GM20000 (cell line): ENCODE results near the gene EHBP1.
"Not testable (repeated sequence)": the region's sequence is repeated elsewhere in the genome, so short reads cannot be mapped to it uniquely, and the experiment has no call there.

Experiments used
- DNase-seq: peaks from one replicate; pipeline ENCODE4 v3.0.0; 2012; ENCODE audit warnings: low spot score
- TF ChIP-seq, protein P1 (sequence below): IDR thresholded peaks from 2 replicates; pipeline ENCODE4 v1.5.1; 2012; ENCODE audit warnings: mild to moderate bottlenecking, control low read depth; ENCODE audit errors: extremely low read depth, missing control alignments

EHBP1 gene

DNA sequence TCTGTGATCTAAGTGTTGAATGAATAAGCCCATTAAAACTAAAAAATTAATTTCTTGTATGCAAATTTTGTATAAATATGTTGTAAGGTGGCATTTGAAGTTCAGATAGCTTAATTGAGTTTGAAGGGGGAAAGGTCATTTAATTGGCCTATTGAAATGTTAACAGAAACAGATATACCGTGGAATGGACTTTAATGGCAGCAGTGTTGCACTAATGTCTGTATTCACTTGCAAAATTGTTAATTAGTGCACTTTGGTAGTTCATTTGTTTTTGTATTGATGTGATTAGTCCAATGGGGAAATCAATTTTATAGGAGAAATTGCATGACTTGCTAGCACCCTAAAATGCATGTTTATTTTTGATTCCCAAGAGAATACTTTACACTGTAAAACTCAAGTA lies 303.3 kb downstream of the EHBP1 start:
- TF ChIP-seq, protein P1, sequence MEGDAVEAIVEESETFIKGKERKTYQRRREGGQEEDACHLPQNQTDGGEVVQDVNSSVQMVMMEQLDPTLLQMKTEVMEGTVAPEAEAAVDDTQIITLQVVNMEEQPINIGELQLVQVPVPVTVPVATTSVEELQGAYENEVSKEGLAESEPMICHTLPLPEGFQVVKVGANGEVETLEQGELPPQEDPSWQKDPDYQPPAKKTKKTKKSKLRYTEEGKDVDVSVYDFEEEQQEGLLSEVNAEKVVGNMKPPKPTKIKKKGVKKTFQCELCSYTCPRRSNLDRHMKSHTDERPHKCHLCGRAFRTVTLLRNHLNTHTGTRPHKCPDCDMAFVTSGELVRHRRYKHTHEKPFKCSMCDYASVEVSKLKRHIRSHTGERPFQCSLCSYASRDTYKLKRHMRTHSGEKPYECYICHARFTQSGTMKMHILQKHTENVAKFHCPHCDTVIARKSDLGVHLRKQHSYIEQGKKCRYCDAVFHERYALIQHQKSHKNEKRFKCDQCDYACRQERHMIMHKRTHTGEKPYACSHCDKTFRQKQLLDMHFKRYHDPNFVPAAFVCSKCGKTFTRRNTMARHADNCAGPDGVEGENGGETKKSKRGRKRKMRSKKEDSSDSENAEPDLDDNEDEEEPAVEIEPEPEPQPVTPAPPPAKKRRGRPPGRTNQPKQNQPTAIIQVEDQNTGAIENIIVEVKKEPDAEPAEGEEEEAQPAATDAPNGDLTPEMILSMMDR: no peak
- DNase-seq: no peak

DNA sequence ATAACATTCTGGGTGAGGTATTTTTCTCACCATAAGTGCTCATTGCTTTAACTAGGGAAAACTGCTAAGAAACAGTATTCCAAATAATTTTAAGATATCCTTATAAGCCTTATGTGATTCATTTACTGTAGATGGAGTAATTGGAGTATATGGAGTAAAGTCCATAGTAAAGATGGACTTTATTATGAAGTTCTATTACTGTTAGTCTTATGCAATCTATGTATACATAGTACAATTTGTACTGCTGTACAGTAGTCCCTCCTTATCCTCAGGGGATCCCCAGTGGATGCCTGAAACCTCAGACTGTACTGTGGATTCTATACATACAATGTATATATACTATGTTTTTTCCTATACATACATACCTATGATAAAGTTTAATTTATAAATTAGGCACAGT lies 304.0 kb downstream of the EHBP1 start:
- TF ChIP-seq, protein P1: no peak
- no peak for DNase-seq

DNA sequence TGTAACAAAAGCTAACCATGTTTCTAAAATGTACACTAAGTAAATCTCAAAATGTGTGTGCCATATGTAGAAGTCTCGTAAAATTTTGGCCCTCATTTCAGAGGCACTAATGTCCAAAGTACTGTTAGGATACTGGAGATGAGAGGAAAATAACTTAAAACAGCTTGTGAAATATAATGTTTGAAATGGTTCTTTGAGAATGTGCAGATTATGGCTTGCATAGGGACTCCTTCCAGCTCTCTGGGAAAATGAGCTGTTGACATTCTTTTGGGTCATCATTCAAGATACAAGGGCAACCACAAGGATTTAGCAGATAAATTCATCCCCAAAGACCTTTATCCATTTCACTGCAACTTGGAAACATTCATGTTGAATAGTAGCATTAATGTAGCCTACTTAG lies 307.0 kb downstream of the EHBP1 start:
- DNase-seq: no peak
- TF ChIP-seq, protein P1: no peak

DNA sequence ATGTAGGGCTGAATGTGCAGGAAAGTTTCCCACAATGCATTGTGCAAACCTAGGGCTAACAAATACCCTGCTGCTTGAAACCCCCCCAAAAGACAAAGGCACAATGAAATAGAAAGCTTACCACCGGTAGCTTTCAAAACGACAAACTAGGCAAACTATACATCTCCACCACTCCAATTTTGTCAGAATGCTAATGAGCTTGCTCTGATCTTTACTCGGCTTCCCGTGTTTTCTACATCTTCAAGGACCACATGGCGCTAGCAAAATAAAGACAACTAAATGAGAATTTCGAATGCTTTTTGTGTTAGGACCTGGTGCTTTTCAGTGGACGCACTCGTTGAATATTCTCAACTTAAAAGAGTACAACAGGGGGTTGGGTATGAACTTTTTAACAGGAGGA lies 307.9 kb downstream of the EHBP1 start:
- DNase-seq: no peak
- TF ChIP-seq, protein P1: no peak

DNA sequence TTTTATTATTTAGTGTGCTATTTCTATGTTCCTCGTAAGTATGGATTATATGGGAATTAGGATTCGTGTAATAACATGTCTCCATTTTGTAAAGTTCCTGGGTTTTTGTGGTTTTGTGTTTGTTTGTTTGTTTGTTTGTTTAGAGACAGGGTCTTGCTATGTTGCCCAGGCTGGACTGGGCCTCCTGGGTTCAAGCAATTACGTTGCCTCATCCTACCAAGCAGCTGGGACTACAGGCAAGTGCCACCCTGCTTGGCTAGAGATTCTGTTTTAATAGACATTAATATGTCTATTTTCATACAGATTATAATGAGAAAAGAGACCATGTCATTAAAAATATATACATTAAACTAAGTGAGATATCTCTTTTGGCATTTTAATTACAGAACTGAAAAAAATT lies 309.9 kb downstream of the EHBP1 start:
- no peak for DNase-seq
- TF ChIP-seq, protein P1: no peak

DNA sequence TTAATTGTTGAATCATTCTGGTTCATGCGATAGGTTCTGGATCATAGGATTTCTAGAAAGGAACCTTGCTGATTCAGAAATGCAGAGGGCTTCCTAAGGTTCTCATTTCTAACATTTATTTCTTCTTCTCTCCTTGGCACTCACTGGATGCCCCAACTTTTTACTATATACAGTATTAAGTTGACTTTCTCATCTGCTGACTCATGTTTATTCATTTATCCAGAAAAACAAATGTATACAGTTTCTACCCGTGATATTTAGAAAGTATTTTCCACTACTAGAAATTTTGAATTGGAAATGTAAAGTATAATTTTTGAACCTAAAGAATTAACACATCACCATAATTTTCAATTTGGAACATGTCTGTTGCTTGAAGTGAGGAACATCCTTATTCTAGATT lies 312.9 kb downstream of the EHBP1 start:
- DNase-seq: no peak
- TF ChIP-seq, protein P1: no peak

DNA sequence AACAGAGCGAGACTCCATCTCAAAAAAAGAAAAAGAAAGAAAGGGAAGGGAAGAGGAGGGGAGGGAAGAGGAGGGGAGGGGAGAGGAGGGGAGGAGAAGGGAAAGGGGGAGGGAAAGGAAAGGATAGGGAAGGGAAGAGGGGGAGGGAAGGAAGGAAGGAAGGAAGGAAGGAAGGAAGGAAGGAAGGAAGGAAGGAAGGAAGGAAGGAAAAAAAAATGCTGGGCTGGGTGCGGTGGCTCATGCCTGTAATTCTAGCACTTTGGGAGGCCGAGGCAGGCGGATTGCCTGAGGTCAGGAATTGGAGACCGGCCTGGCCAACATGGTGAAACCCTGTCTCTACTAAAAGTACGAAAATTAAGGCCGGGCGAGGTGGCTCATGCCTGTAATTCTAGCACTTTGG lies 314.2 kb downstream of the EHBP1 start:
- not testable (repeated sequence) for DNase-seq

DNA sequence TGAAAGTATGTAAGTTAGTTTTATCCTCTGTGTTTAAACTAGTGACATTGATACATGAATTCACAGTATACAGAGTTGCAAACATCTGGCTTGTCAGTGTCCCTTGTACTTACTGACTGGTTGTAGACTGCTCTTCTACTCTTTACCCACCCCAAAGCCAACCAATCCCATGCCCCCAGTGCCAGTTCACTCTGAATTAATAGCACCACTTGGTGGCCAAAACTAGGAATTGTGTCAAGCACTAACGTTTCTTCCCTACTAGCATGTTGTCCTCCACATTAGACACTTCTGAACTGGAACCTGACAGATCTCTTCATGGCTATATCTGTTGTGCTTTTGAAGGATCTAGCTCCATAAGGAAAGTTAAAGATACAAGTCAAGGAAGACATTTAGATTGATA lies 317.9 kb downstream of the EHBP1 start:
- TF ChIP-seq, protein P1: no peak
- peak; percentile 7 for DNase-seq
